ENCODE measurements around the gene TTC28. TPM values are rescaled to one million over a fixed set of nuclear protein-coding genes. Genes with fewer than 3 reads are reported as not detected.

The TTC28 gene
- total RNA-seq, 1 experiment from 2014 or later: 7.1 TPM

GRCh38 chr22:28023774-28024173, 655.9 kb downstream of the TTC28 start:
- DNase-seq (ENCODE audit: low read depth): no peak

GRCh38 chr22:28023036-28023435, 656.6 kb downstream of the TTC28 start:
- no peak for DNase-seq (ENCODE audit: low read depth)

- DNase-seq (ENCODE audit: low read depth): no peak
These were observed 657.5 kb downstream of the TTC28 start for GRCh38 chr22:28021998-28022660.

GRCh38 chr22:28021116-28021997, 658.3 kb downstream of the TTC28 start:
- DNase-seq (ENCODE audit: low read depth): no peak

- peak; percentile 61 for DNase-seq (ENCODE audit: low read depth)
These were observed 659.5 kb downstream of the TTC28 start for GRCh38 chr22:28019881-28020861.

GRCh38 chr22:28019360-28019759, 660.3 kb downstream of the TTC28 start:
- peak; percentile 61 for DNase-seq (ENCODE audit: low read depth)

- no peak for DNase-seq (ENCODE audit: low read depth)
These were observed 661.1 kb downstream of the TTC28 start for GRCh38 chr22:28018461-28018927.

- no peak for DNase-seq (ENCODE audit: low read depth)
These were observed 661.8 kb downstream of the TTC28 start for GRCh38 chr22:28017859-28018258.

GRCh38 chr22:28017558-28017820, 662.2 kb downstream of the TTC28 start:
- DNase-seq (ENCODE audit: low read depth): no peak

- DNase-seq (ENCODE audit: low read depth): no peak
These were observed 662.7 kb downstream of the TTC28 start for GRCh38 chr22:28016781-28017557.

- DNase-seq (ENCODE audit: low read depth): no peak
These were observed 663.7 kb downstream of the TTC28 start for GRCh38 chr22:28015676-28016601.

- DNase-seq (ENCODE audit: low read depth): no peak
These were observed 664.6 kb downstream of the TTC28 start for GRCh38 chr22:28015046-28015425.

- DNase-seq (ENCODE audit: low read depth): no peak
These were observed 665.2 kb downstream of the TTC28 start for GRCh38 chr22:28014211-28015045.

GRCh38 chr22:28013611-28014010, 666.0 kb downstream of the TTC28 start:
- DNase-seq (ENCODE audit: low read depth): no peak

- no peak for DNase-seq (ENCODE audit: low read depth)
These were observed 666.7 kb downstream of the TTC28 start for GRCh38 chr22:28012832-28013460.

- DNase-seq (ENCODE audit: low read depth): peak; percentile 89
These were observed 670.3 kb downstream of the TTC28 start for GRCh38 chr22:28009272-28009827.

- DNase-seq (ENCODE audit: low read depth): no peak
These were observed 671.0 kb downstream of the TTC28 start for GRCh38 chr22:28008649-28009048.

- DNase-seq (ENCODE audit: low read depth): no peak
These were observed 671.6 kb downstream of the TTC28 start for GRCh38 chr22:28008056-28008455.

Measured in Daoy (cell line).